H1 (cell line): Measurements from ENCODE around the gene DLL4. TPM values are rescaled to one million over a fixed set of nuclear protein-coding genes. Genes with fewer than 3 reads are reported as not detected.

Experiments
- EGR1 ChIP-seq: IDR thresholded peaks from 2 replicates; pipeline ENCODE4 v1.6.1; 2011; ENCODE audit warnings: low read depth, low read length, borderline replicate concordance
- GABPA ChIP-seq: IDR thresholded peaks from 2 replicates; pipeline ENCODE4 v1.6.1; 2011; ENCODE audit warnings: mild to moderate bottlenecking, low read length, moderate library complexity, borderline replicate concordance; ENCODE audit not compliant: insufficient read depth
- HDAC2 ChIP-seq, 2 experiments: fragments of 300-600 bp in 1 of 2; sonication (generic) in 1 of 2; IDR thresholded peaks; 2 replicates each; pipeline ENCODE4 v1.6.1; 2011 to 2012; ENCODE audit warnings: low read depth in 2 of 2, low read length in 2 of 2, mild to moderate bottlenecking in 2 of 2, moderate library complexity in 2 of 2, borderline replicate concordance in 1 of 2, inconsistent platforms in 1 of 2
- POLR2AphosphoS5 ChIP-seq: IDR thresholded peaks from 2 replicates; pipeline ENCODE4 v1.6.1; 2011; ENCODE audit warnings: low read depth, low read length
- RXRA ChIP-seq: IDR thresholded peaks from 2 replicates; pipeline ENCODE4 v1.6.1; 2011; ENCODE audit warnings: low read depth, mild to moderate bottlenecking, low read length, moderate library complexity; ENCODE audit not compliant: insufficient read depth
- SAP30 ChIP-seq: fragments of 300-600 bp; sonication (generic); IDR thresholded peaks from 2 replicates; pipeline ENCODE4 v1.7.1; 2012; ENCODE audit warnings: low read length, moderate library complexity, mild to moderate bottlenecking, inconsistent platforms; ENCODE audit not compliant: insufficient read depth, insufficient replicate concordance
- YY1 ChIP-seq: IDR thresholded peaks from 2 replicates; pipeline ENCODE4 v1.6.1; 2011; ENCODE audit warnings: low read depth, mild to moderate bottlenecking, low read length
- polyA plus RNA-seq, 7 experiments: library from polyadenylated mRNA; depleted of rRNA in 3 of 7; stranded (reverse) in 5 of 7; unstranded in 2 of 7; fragments of >200 nt in 5 of 7; fragments of 200-250 nt in 2 of 7; gene quantifications; 1 replicate in 5 of 7; 2 replicates in 1 of 7; 4 replicates in 1 of 7; pipeline versions ENCODE4 v1.2.1 to v1.2.3, GENCODE V29; 2011 to 2013; ENCODE audit warnings: missing spikeins in 2 of 7, mixed read lengths in 2 of 7
- total RNA-seq: library from RNA; stranded (reverse); fragmentation: NEBNext Ultra II Directional; extraction: Animal tissue kit (Norgen Biotek cat#: 25700); gene quantifications from 2 replicates; pipeline ENCODE4 v1.2.1, GENCODE V29; 2021

The DLL4 gene
- total and polyA plus RNA-seq, 2 of the 8 experiments (the other 6 are each of a cell fraction or from before 2014, with no cell fraction given), result 0.23 to 0.60 TPM

GRCh38 chr15:40906091-40906990, 22.8 kb upstream of the DLL4 start (continued):
- TF ChIP-seq RXRA, result no peak
- TF ChIP-seq POLR2AphosphoS5, result peak; percentile 46
- no peak for TF ChIP-seq SAP30
- peak; percentile 18 to 43; a peak in 1 of 4 replicates for TF ChIP-seq HDAC2 (IDR thresholded peaks at IDR 0.05; ENCODE audit: borderline replicate concordance in 1 of 2, low read depth in 2 of 2, low read length in 2 of 2)
- TF ChIP-seq YY1, result peak; percentile 49; the same call in 1 of the 2 replicates
- peak; percentile 66; the same call in 1 of the 2 replicates for TF ChIP-seq GABPA
- TF ChIP-seq EGR1, result peak; percentile 38; the same call in 1 of the 2 replicates
